ENCODE data around the gene USP17L24. TPM values are rescaled to one million over a fixed set of nuclear protein-coding genes. Genes with fewer than 3 reads are reported as not detected.
"Not testable (repeated sequence)": the region's sequence is repeated elsewhere in the genome, so short reads cannot be mapped to it uniquely, and the experiment has no call there.

Gene USP17L24
- total RNA-seq (not detected), polyA plus RNA-seq (not detected)
- long read RNA-seq, donor 1, result 0 reads
- long read RNA-seq, donor 2, result 0 reads
- long read RNA-seq, donor 3, result 0 reads
- long read RNA-seq, donor 4, result 0 reads
- long read RNA-seq, donor 5, result 0 reads

DNA sequence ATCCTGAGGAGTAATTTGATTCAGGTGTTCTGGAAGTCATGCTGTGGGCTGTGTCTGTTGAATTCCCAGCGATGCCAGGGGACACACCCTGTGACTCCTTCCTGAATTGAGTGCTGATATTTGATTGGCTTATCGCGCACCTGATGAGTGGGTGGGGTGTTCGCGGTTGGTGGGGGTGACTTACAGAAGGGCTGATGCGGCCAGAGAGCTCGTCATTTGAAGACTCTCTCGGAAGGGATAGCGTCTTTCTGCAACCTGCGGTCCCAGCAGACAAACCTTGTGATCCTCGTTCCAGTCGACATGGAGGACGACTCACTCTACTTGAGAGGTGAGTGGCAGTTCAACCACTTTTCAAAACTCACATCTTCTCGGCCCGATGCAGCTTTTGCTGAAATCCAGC is at the start of gene USP17L24:
TSS of gene USP17L24 (plus strand) at position 301 of the 400 bp plus-strand sequence. CDS start at position 301, 0 bp downstream.
- not testable (repeated sequence) for DNase-seq; ATAC-seq (ENCODE audit: insufficient read depth, low FRiP score); H3K4me1 ChIP-seq (ENCODE audit: control insufficient read depth in 5 of 5, insufficient read depth in 5 of 5, low read length in 5 of 5); H3K4me3 ChIP-seq; H3K9me3 ChIP-seq (ENCODE audit: control insufficient read depth in 4 of 4, insufficient read depth in 3 of 4, low read length in 3 of 4); H3K27me3 ChIP-seq (ENCODE audit: control insufficient read depth in 3 of 3, insufficient read depth in 3 of 3, low read length in 2 of 3); H3K36me3 ChIP-seq (ENCODE audit: control insufficient read depth in 4 of 4, insufficient read depth in 4 of 4, low read length in 4 of 4); H3K27ac ChIP-seq (ENCODE audit: low read depth in 1 of 2, low read length in 1 of 2); H3K9ac ChIP-seq (ENCODE audit: insufficient read depth in 1 of 2, low read length in 2 of 2)
- WGBS, 2 donors, result no CpG with 5 or more reads among the region's 15 CpGs

DNA sequence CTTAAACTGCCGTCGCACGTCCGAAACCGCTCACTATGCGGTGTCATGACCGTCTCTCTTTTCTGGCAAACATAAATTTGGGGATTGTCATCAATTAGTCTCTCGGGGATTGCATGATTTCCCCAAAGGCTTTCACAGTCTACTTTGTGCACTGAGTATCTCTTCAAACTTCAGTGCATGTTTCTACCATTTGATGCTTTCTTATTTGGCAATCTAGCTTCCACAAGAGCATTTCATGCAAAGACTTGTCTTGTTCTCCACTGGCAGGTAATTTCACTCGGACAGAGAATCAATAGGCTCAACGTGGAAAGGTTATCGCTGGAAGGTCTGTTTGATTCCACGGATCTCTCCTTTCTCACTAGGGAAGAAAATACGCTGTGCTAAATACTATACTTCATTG is 774 bp upstream of the USP17L24 start:
- H3K27me3 ChIP-seq (ENCODE audit: control insufficient read depth in 3 of 3, insufficient read depth in 3 of 3, low read length in 2 of 3); H3K9me3 ChIP-seq (ENCODE audit: control insufficient read depth in 4 of 4, insufficient read depth in 3 of 4, low read length in 3 of 4); DNase-seq; H3K4me1 ChIP-seq (ENCODE audit: control insufficient read depth in 5 of 5, insufficient read depth in 5 of 5, low read length in 5 of 5); ATAC-seq (ENCODE audit: insufficient read depth, low FRiP score); H3K4me3 ChIP-seq; H3K36me3 ChIP-seq (ENCODE audit: control insufficient read depth in 4 of 4, insufficient read depth in 4 of 4, low read length in 4 of 4); H3K27ac ChIP-seq (ENCODE audit: low read depth in 1 of 2, low read length in 1 of 2); H3K9ac ChIP-seq (ENCODE audit: insufficient read depth in 1 of 2, low read length in 2 of 2): not testable (repeated sequence)
- WGBS, 2 donors, result 86 to 90% methylated on average over 1 of the region's 13 CpGs

- ATAC-seq (ENCODE audit: insufficient read depth, low FRiP score); H3K4me3 ChIP-seq; H3K9me3 ChIP-seq (ENCODE audit: control insufficient read depth in 4 of 4, insufficient read depth in 3 of 4, low read length in 3 of 4); DNase-seq; H3K27ac ChIP-seq (ENCODE audit: low read depth in 1 of 2, low read length in 1 of 2); H3K27me3 ChIP-seq (ENCODE audit: control insufficient read depth in 3 of 3, insufficient read depth in 3 of 3, low read length in 2 of 3); H3K36me3 ChIP-seq (ENCODE audit: control insufficient read depth in 4 of 4, insufficient read depth in 4 of 4, low read length in 4 of 4); H3K4me1 ChIP-seq (ENCODE audit: control insufficient read depth in 5 of 5, insufficient read depth in 5 of 5, low read length in 5 of 5); H3K9ac ChIP-seq (ENCODE audit: insufficient read depth in 1 of 2, low read length in 2 of 2): not testable (repeated sequence)
- whole genome bisulfite sequencing, 2 donors, result no CpG with 5 or more reads among the region's 15 CpGs
Observed at GRCh38 chr4:9329611-9330010, 4.6 kb downstream of the USP17L24 start, which contains the start of gene USP17L25. Gene USP17L25 (plus strand): TSS chr4:9329911. CDS start chr4:9329911, 0 bp downstream.

DNA sequence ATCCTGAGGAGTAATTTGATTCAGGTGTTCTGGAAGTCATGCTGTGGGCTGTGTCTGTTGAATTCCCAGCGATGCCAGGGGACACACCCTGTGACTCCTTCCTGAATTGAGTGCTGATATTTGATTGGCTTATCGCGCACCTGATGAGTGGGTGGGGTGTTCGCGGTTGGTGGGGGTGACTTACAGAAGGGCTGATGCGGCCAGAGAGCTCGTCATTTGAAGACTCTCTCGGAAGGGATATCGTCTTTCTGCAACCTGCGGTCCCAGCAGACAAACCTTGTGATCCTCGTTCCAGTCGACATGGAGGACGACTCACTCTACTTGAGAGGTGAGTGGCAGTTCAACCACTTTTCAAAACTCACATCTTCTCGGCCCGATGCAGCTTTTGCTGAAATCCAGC is 9.4 kb downstream of the USP17L24 start, which contains the start of gene USP17L26:
TSS of gene USP17L26 (plus strand) at position 301 of the 400 bp plus-strand sequence. CDS start at position 301, 0 bp downstream.
- ATAC-seq (ENCODE audit: insufficient read depth, low FRiP score); H3K27me3 ChIP-seq (ENCODE audit: control insufficient read depth in 3 of 3, insufficient read depth in 3 of 3, low read length in 2 of 3); H3K4me1 ChIP-seq (ENCODE audit: control insufficient read depth in 5 of 5, insufficient read depth in 5 of 5, low read length in 5 of 5); H3K27ac ChIP-seq (ENCODE audit: low read depth in 1 of 2, low read length in 1 of 2); H3K36me3 ChIP-seq (ENCODE audit: control insufficient read depth in 4 of 4, insufficient read depth in 4 of 4, low read length in 4 of 4); H3K4me3 ChIP-seq; DNase-seq; H3K9me3 ChIP-seq (ENCODE audit: control insufficient read depth in 4 of 4, insufficient read depth in 3 of 4, low read length in 3 of 4); H3K9ac ChIP-seq (ENCODE audit: insufficient read depth in 1 of 2, low read length in 2 of 2): not testable (repeated sequence)
- WGBS, 2 donors, result no CpG with 5 or more reads among the region's 15 CpGs

DNA sequence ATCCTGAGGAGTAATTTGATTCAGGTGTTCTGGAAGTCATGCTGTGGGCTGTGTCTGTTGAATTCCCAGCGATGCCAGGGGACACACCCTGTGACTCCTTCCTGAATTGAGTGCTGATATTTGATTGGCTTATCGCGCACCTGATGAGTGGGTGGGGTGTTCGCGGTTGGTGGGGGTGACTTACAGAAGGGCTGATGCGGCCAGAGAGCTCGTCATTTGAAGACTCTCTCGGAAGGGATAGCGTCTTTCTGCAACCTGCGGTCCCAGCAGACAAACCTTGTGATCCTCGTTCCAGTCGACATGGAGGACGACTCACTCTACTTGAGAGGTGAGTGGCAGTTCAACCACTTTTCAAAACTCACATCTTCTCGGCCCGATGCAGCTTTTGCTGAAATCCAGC is 14.1 kb downstream of the USP17L24 start, which contains the start of gene USP17L5:
TSS of gene USP17L5 (plus strand) at position 301 of the 400 bp plus-strand sequence. CDS start at position 301, 0 bp downstream.
- H3K9me3 ChIP-seq (ENCODE audit: control insufficient read depth in 4 of 4, insufficient read depth in 3 of 4, low read length in 3 of 4), result not testable (repeated sequence)
- WGBS, 2 donors, result no CpG with 5 or more reads among the region's 15 CpGs

DNA sequence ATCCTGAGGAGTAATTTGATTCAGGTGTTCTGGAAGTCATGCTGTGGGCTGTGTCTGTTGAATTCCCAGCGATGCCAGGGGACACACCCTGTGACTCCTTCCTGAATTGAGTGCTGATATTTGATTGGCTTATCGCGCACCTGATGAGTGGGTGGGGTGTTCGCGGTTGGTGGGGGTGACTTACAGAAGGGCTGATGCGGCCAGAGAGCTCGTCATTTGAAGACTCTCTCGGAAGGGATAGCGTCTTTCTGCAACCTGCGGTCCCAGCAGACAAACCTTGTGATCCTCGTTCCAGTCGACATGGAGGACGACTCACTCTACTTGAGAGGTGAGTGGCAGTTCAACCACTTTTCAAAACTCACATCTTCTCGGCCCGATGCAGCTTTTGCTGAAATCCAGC is 18.9 kb downstream of the USP17L24 start, which contains the start of gene USP17L27:
TSS of gene USP17L27 (plus strand) at position 301 of the 400 bp plus-strand sequence. CDS start at position 301, 0 bp downstream.
- not testable (repeated sequence) for H3K9me3 ChIP-seq (ENCODE audit: control insufficient read depth in 4 of 4, insufficient read depth in 3 of 4, low read length in 3 of 4); H3K4me1 ChIP-seq (ENCODE audit: control insufficient read depth in 5 of 5, insufficient read depth in 5 of 5, low read length in 5 of 5); H3K4me3 ChIP-seq; ATAC-seq (ENCODE audit: insufficient read depth, low FRiP score); DNase-seq; H3K36me3 ChIP-seq (ENCODE audit: control insufficient read depth in 4 of 4, insufficient read depth in 4 of 4, low read length in 4 of 4); H3K27ac ChIP-seq (ENCODE audit: low read depth in 1 of 2, low read length in 1 of 2); H3K27me3 ChIP-seq (ENCODE audit: control insufficient read depth in 3 of 3, insufficient read depth in 3 of 3, low read length in 2 of 3); H3K9ac ChIP-seq (ENCODE audit: insufficient read depth in 1 of 2, low read length in 2 of 2)
- no CpG with 5 or more reads among the region's 15 CpGs for WGBS, 2 donors

More for the DNA sequence above, 14.1 kb downstream of the USP17L24 start, which contains the start of gene USP17L5:
- not testable (repeated sequence) for H3K36me3 ChIP-seq (ENCODE audit: control insufficient read depth in 4 of 4, insufficient read depth in 4 of 4, low read length in 4 of 4); H3K27ac ChIP-seq (ENCODE audit: low read depth in 1 of 2, low read length in 1 of 2); DNase-seq; H3K4me3 ChIP-seq; H3K27me3 ChIP-seq (ENCODE audit: control insufficient read depth in 3 of 3, insufficient read depth in 3 of 3, low read length in 2 of 3); H3K4me1 ChIP-seq (ENCODE audit: control insufficient read depth in 5 of 5, insufficient read depth in 5 of 5, low read length in 5 of 5); ATAC-seq (ENCODE audit: insufficient read depth, low FRiP score); H3K9ac ChIP-seq (ENCODE audit: insufficient read depth in 1 of 2, low read length in 2 of 2)

DNA sequence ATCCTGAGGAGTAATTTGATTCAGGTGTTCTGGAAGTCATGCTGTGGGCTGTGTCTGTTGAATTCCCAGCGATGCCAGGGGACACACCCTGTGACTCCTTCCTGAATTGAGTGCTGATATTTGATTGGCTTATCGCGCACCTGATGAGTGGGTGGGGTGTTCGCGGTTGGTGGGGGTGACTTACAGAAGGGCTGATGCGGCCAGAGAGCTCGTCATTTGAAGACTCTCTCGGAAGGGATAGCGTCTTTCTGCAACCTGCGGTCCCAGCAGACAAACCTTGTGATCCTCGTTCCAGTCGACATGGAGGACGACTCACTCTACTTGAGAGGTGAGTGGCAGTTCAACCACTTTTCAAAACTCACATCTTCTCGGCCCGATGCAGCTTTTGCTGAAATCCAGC is 23.6 kb downstream of the USP17L24 start, which contains the start of gene USP17L28:
TSS of gene USP17L28 (plus strand) at position 301 of the 400 bp plus-strand sequence. CDS start at position 301, 0 bp downstream.
- not testable (repeated sequence) for ATAC-seq (ENCODE audit: insufficient read depth, low FRiP score); H3K27ac ChIP-seq (ENCODE audit: low read depth in 1 of 2, low read length in 1 of 2); H3K4me3 ChIP-seq; H3K9ac ChIP-seq (ENCODE audit: insufficient read depth in 1 of 2, low read length in 2 of 2); H3K9me3 ChIP-seq (ENCODE audit: control insufficient read depth in 4 of 4, insufficient read depth in 3 of 4, low read length in 3 of 4); H3K4me1 ChIP-seq (ENCODE audit: control insufficient read depth in 5 of 5, insufficient read depth in 5 of 5, low read length in 5 of 5); H3K36me3 ChIP-seq (ENCODE audit: control insufficient read depth in 4 of 4, insufficient read depth in 4 of 4, low read length in 4 of 4); DNase-seq; H3K27me3 ChIP-seq (ENCODE audit: control insufficient read depth in 3 of 3, insufficient read depth in 3 of 3, low read length in 2 of 3)
- WGBS, 2 donors, result no CpG with 5 or more reads among the region's 15 CpGs

GRCh38 chr4:9350866-9351265 is 25.9 kb downstream of the USP17L24 start:
- H3K9ac ChIP-seq (ENCODE audit: insufficient read depth in 1 of 2, low read length in 2 of 2); H3K9me3 ChIP-seq (ENCODE audit: control insufficient read depth in 4 of 4, insufficient read depth in 3 of 4, low read length in 3 of 4); H3K27ac ChIP-seq (ENCODE audit: low read depth in 1 of 2, low read length in 1 of 2); H3K4me3 ChIP-seq; H3K27me3 ChIP-seq (ENCODE audit: control insufficient read depth in 3 of 3, insufficient read depth in 3 of 3, low read length in 2 of 3); H3K4me1 ChIP-seq (ENCODE audit: control insufficient read depth in 5 of 5, insufficient read depth in 5 of 5, low read length in 5 of 5); H3K36me3 ChIP-seq (ENCODE audit: control insufficient read depth in 4 of 4, insufficient read depth in 4 of 4, low read length in 4 of 4); ATAC-seq (ENCODE audit: insufficient read depth, low FRiP score); DNase-seq: not testable (repeated sequence)
- WGBS, 2 donors, result 96% methylated on average over 12 of the region's 18 CpGs; no CpG with 5 or more reads in 1 of the 2 donors

Measured in lung (tissue), 14 donors.